ENCODE measurements around the gene RYR2.
A peak's percentile ranks its signal among the peaks of the same experiment; 100 is the strongest.
"Not testable (repeated sequence)": the region's sequence is repeated elsewhere in the genome, so short reads cannot be mapped to it uniquely, and the experiment has no call there.

Gene RYR2

DNA sequence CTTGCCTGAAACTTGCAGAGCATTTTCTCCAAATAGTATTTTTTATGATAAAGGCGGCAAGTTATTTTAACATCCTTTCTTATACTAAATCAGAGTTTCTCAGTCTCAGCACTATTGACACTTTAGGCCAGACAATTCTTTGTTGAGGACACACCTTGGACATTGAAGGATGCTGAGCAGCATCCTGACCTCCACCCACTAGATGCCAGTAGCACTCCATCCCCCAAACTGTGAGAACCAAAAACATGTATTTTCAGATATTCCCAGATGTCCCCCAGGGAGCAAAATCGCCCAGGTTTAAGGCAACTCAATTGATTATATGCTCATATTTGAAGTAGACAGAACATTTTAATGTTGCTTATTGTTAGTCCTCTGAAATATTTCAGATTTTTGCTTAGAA lies 549.4 kb downstream of the RYR2 start:
- DNase-seq: no peak

GRCh38 chr1:237603036-237603568 lies 561.1 kb downstream of the RYR2 start:
- not testable (repeated sequence) for DNase-seq

- DNase-seq: no peak
These were observed 566.4 kb downstream of the RYR2 start for GRCh38 chr1:237608433-237608832.

- no peak for DNase-seq
These were observed 568.2 kb downstream of the RYR2 start for GRCh38 chr1:237610157-237610556.

GRCh38 chr1:237613984-237614383 lies 572.0 kb downstream of the RYR2 start:
- no peak for DNase-seq

GRCh38 chr1:237619553-237619952 lies 577.6 kb downstream of the RYR2 start:
- DNase-seq: no peak

GRCh38 chr1:237634922-237635321 lies 592.9 kb downstream of the RYR2 start:
- no peak for DNase-seq

GRCh38 chr1:237638555-237638954 lies 596.6 kb downstream of the RYR2 start:
- no peak for DNase-seq

GRCh38 chr1:237640011-237640671 lies 598.2 kb downstream of the RYR2 start:
- DNase-seq: no peak

DNA sequence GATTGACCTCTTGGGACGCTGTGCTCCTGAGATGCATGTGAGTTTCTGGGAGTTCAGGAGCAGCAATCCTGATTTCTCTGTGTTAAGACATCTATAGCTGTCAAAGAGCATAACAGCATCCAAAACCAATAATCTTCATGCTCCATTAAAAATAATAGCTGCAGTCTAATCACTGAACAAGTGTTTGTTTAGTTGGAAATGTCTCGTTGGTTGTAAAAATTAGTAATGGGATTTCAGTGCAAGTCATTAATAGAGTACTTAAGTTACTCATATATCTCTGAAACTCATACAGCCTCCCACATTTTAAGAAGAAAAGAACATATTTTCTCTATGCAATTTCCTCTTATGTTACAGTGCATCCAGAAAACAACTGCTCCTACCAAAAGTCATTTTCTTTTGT lies 599.0 kb downstream of the RYR2 start:
- no peak for DNase-seq

- no peak for DNase-seq
These were observed 608.8 kb downstream of the RYR2 start for GRCh38 chr1:237650809-237651208.

DNA sequence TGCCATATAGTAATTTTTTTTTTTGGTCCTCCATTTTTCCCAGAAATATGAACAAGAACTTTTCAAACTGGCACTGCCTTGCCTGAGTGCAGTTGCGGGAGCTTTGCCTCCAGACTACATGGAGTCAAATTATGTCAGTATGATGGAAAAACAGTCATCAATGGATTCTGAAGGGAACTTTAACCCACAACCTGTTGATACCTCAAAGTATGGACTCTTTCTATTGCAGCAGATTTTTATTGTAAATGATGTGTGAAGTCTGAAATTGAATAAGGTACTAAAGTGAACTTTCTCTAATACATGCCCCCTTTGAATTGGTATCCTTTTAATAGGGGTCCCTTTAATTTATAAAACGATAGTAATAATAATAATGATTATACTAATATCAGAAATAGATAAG lies 613.8 kb downstream of the RYR2 start:
- DNase-seq: no peak

DNA sequence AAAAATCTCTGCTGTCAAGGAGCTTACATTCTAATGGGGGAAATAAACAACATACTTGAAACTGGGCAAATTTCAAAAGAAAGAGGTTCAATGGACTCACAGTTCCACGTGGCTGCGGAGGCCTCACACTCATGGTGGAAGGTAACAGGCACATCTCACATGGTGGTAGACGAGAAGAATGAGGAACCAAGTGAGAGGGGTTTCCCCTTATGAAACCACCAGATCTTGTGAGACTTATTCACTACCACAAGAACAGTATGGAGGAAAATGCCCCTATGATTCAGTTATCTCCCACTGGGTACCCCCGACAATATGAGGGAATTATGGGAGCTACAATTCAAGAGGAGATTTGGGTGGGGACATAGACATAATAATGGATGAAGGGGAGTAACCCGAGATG lies 622.4 kb downstream of the RYR2 start:
- DNase-seq: no peak

DNA sequence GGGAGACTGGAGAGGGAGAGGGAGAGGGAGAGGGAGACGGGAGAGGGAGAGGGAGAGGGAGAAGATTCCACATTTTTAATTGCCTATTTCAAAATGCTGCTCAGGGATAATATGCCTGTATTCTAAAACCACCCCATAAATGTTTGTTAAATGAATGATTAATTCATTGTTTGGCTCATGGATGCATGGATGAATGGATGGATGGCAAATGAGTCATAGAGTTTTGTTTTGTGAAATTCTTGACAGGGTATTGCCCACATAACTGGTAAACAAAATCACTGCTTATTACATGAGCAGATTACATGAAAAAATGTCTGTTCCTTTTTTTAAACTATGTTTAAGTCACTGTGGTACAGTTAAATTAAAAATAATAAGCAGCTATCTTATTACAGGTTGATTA lies 628.3 kb downstream of the RYR2 start:
- no peak for DNase-seq

DNA sequence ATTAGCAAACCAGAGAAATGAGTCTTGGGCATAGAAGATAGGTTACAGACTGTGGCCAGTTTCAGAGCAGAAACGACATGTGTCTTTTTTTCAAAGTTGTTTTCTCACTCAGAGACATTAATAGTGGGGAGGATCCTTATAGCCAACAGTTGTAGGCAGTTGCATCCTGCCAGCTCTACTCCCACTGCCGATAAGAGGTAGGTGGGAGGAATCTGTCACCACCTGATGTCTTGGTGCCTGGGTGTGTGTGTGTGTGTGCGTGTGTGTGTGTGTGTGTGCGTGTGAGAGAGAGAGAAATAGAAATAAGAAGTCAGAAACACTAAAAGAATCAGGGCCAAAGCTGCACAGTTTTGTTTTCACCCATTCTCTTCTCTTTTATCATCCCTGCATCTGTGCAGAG lies 629.3 kb downstream of the RYR2 start:
- no peak for DNase-seq

- DNase-seq: no peak
These were observed 630.0 kb downstream of the RYR2 start for GRCh38 chr1:237671935-237672334.

- peak; percentile 2 for DNase-seq
These were observed 630.8 kb downstream of the RYR2 start for GRCh38 chr1:237672748-237673147.

DNA sequence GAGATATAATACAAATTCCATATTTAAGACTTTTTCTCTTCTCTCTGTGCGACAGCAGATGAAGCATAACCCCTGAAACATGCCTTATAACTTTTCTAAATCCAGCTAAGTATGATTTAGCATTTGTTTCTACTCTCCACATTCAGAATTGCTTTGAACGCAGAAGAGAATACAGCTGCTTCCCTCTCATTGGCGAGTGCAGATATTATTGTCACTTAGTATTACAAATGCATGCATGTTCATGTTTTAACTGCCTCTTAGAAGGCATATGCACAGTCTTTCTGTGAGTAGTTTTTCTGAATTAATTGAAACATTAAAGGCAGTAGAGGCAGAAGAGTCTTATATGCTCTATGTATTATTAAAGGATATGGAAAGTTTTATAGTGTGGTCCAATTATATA lies 631.6 kb downstream of the RYR2 start:
- no peak for DNase-seq

DNA sequence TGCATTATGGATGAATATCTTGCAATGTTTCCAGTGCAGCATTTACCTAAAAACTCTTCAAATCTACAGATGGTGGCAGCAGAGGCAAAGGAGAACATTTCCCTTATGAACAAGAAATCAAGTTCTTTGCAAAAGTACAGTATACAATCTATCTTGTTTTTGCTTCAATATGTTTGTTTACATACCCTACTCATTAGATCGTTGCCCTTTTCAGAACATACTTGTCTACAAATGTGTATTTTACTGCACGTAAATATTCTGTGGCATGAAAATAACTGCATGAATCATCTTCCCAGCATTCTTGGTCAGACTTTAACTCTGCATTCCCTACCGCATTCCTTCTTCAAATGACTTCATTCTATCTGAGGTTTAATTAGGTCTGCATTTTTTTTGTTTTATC lies 636.0 kb downstream of the RYR2 start:
- no peak for DNase-seq

GRCh38 chr1:237679687-237680086 lies 637.7 kb downstream of the RYR2 start:
- no peak for DNase-seq

- DNase-seq: no peak
These were observed 639.2 kb downstream of the RYR2 start for GRCh38 chr1:237681210-237681609.

- no peak for DNase-seq
These were observed 642.3 kb downstream of the RYR2 start for GRCh38 chr1:237684236-237684635.

GRCh38 chr1:237685551-237685950 lies 643.6 kb downstream of the RYR2 start:
- no peak for DNase-seq

GRCh38 chr1:237687804-237688203 lies 645.8 kb downstream of the RYR2 start:
- no peak for DNase-seq

GRCh38 chr1:237690656-237691055 lies 648.7 kb downstream of the RYR2 start:
- no peak for DNase-seq

Measured in hematopoietic multipotent progenitor cell treated with erythropoietin and hydrocortisone succinate and interleukin-3 and kit ligand, for 8 days (in vitro differentiated cells).